D341Med (cell line): Measurements from ENCODE around the gene ITPRIP.
A peak's percentile ranks its signal among the peaks of the same experiment; 100 is the strongest.

ENCODE experiments used
- DNase-seq: peaks from one replicate; pipeline ENCODE4 v3.0.0; 2012; ENCODE audit warnings: low spot score

ITPRIP gene

DNA sequence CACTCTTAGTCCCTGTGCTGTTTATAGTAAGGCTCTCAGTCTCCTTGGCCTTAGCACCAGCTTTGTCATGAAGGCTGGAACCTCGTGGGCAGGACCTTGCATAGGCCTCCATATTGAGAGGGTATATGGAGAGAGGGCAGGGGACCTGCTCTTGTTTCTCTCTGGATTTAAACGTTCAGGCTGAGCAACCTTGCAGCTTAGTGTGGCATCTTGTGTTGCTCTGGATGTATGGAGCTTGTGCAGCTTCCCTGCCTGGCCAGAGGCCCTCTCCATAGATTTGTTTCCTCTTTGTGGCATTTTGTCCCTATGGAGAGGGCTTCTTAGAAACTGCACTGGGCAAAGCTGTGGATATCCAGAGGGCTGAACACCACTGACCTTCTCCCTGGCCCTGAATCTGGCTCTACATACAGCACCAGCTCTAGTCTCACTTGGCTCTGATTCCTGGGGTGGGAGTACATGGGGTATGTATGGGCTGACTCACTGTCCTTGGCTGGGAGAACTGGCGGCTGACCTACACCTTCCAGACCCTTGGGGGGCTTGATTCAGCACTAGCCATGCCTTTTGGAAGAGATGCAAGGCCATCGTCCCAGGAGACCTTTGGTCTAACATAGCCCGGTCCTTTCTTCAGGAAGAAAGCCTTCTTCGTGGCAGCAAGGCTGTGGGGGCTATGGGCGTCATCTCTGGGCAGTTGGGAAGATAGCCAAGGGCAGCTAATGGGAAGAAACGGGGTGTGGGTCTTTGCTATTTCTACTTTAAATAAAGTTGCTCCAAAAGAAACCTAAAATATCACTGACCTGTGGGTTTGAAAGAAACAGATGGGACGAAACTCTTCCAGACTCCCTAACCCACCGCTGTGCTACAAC is 30.5 kb downstream of the ITPRIP start:
- no peak for DNase-seq

DNA sequence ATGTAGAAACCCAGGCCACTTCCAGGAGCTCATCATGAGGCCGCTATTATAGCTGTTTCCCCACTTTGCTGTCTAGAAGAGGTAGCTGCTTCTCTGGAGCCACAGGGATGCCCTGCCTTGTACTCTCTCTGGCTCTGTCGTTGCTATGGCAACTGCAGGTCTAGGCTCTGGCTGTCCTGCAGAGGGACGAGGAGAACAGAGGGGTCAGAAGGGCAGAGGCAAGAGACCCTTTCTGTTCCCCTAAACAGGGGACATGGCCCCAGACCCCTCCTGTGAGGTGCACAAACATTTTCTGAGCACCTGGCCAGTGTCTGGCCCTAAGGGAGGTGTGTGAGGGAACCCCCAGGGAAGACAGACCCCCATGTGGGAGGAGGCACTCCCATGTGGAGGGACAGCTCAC is 31.4 kb downstream of the ITPRIP start:
- no peak for DNase-seq

DNA sequence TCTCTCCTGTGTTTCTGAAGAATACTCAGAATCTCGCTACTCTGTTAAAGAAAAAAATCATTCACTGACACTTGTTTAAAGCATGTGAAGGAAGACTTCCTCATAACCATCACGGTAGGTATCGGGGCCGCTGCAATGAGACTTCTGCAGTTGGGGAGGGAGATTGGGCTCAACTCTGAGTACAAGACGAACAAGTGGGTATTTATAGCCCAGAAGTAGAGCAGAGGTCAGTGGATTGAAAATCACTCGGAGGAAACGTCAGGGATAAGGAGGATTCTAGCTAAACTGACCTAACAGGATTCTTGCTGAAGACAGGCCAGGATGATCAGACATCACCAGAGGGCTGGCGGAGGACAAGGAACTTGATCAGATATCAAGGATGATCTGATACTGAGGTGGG is 33.3 kb downstream of the ITPRIP start:
- no peak for DNase-seq

DNA sequence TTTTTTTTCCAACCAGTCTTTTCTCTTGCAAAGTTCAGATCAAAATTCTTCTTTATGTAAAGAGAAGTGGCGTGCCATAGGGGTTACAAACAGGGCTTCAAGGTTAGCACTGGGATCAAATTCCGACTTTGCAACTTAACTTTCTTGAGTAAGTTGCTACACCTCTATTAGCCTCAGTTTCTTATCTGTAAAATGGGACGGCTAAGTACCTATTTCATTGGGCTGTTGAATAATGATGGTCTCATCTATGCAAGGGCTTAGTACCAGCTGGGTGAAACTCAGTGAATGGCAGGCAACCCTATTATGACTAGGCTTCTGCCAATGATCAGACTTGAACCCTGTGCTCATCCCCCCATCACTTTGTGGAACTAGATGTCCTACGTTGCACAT is 33.9 kb downstream of the ITPRIP start:
- no peak for DNase-seq

DNA sequence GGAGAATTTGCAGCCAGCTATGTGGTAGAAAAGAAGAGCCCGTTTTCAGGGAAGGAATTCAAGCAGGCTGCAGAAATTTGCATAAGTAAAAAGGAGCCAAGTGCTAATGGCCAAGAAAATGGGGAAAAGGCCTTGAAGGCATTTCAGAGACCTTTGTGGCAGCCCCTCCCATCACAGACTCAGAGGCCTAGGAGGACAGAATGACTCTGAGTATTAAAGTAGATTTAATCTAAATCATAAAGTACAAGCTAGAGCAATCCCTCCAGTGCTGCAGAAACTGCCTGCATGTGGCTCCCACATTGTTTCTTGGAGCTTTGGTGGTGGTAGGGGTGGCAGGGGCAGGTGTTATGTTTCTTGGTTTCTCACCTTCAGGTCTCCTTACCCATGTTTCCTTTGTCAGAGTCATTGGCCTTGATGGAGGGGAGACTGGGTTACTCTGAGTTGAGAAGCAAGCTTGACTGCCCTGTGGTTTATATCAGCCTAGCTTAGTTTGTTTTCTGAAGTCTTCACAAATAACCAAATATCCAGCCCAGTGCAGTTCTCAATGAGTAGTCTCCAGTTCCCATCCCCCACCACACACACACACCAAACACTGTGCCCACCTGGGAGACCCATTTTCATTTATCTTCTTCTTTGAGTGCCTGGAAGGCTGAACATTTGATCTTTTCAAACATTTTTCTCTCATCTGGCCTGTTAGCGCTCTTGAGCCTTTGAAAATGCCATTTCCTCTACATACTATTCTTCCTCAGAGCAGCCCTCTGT is 34.5 kb downstream of the ITPRIP start:
- DNase-seq, result no peak

DNA sequence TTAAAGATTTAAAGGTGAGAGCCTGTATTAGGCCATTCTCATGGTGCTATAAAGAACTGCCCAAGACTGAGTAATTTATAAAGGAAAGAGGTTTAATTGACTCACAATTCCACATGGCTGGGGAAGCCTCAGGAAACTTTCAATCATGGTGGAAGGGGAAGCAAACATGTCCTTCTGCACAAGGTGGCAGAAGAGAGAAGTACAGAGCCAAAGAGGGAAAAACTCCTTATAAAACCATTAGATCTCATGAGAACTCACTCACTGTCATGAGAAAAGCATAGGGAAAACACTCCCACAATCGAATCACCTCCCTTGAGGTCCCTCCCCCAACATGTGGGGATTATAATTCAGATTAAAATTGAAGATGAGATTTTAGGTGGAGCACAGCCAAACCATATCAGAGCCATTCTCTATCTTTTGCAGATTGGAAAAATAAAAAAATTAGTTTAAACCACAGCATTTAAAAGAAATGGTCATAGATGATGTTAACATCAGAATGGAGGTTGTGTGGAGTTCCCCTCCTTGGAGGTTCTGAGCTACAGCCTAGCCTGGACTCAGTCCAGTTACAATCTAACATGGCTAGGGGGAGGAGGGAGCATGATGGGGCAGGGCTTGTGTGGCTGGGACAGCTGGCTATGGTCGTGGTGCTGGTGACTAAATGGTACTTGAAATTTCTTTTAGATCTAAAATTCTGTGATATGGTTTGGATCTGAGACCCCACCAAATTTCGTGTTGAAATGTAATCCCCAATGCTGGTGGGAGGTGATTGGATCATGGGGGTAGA is 36.2 kb downstream of the ITPRIP start:
- DNase-seq, result no peak

DNA sequence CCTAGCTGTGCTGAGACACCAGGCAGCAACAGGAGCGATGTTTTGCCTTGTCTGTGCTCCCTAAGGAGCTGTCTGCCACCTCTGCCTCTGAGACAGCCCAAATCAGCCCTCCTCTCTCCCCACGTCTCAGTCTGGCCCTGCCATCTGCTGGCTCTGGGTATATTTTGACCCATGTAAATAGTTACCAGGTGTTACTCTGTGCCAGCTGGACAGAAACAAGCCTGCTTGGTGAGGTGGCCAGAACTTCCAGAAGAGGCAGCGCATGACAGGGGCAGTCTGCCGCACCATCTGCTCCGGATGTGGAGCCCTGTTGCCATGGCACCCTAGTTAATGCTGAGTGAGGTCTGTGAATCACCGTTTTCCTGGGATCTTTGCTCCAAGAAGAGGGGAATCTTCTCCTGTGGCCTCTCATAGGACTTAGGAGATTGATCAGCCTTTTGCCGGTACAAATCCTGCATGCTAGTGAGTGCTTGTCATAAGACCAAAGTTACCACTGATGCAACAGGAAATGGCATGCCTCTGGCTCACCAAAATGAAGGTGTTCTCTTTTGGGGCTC is 37.5 kb downstream of the ITPRIP start:
- DNase-seq, result peak; percentile 78

DNA sequence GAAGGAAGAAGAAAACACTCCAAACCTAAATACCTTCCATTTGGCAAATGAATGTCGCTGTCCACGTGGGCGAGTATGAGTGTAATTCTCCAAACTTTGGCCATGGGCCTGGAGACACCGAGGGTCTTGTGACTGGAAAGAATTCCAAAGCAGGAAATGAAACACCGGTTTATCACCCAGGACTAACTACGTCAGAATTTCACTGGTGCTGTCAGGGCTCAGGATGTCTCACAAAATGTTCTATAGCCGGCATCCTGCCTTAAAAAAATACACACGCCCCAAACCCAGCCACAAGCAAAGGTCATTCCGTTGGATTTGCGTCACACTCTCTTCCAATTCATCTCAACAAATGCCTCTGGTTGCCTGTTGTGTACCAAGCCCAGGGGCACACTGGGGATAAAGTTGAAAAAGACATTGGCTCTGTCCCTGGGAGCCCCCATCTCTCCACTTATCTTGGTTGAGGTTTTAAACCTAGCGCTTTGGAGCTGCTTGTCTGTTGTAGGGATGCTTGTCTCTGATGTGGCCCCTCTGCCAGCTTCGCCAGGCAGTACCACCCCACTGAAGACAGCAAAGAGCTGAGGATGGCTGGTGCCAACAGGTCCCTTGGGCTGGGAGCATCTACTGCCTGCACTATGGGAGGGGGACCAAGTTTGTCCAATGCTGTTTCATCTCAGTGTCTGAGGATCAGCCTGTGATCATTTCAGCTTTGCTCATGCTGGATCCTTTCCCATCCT is 38.1 kb downstream of the ITPRIP start:
- DNase-seq, result no peak

DNA sequence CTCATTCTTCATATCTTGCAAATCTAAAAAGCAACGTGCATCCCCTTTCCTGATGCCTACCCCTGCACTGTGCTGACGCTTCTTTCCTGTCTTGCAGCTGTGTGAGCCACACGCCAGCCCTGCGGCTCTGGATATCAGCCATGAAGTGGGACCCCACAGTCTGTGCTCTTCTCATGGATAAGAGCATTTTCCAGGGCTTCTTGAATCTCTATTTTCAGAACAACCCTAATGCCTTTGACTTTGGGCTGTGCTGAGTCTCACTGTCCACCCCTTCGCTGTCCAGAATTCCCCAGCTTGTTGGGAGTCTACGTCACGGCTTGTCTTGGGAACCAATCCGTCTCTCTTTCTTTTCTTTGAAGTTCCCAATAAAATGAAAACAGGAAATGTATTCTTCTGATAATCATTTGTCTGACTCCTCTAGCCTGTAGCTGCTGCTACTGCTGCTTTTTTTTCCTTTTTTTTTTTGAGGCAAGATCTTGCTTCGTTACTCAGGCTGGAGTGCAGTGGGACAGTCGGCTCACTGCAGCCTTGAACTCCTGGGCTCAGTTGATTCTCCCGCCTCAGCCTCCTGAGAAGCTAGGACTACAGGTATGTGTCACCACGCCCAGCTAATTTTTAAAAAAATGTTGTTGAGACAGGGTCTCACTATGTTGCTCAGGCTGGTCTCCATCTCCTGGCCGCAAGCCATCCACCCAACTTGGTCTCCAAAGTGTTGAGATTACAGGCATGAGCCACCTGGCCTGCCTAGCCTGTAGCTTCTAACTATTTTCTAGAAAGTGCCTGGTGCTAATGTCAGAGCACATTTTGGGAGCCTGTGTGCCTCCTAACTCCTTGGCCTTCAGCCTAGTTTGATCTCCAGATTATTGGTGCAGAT is 39.0 kb downstream of the ITPRIP start:
- DNase-seq, result no peak

DNA sequence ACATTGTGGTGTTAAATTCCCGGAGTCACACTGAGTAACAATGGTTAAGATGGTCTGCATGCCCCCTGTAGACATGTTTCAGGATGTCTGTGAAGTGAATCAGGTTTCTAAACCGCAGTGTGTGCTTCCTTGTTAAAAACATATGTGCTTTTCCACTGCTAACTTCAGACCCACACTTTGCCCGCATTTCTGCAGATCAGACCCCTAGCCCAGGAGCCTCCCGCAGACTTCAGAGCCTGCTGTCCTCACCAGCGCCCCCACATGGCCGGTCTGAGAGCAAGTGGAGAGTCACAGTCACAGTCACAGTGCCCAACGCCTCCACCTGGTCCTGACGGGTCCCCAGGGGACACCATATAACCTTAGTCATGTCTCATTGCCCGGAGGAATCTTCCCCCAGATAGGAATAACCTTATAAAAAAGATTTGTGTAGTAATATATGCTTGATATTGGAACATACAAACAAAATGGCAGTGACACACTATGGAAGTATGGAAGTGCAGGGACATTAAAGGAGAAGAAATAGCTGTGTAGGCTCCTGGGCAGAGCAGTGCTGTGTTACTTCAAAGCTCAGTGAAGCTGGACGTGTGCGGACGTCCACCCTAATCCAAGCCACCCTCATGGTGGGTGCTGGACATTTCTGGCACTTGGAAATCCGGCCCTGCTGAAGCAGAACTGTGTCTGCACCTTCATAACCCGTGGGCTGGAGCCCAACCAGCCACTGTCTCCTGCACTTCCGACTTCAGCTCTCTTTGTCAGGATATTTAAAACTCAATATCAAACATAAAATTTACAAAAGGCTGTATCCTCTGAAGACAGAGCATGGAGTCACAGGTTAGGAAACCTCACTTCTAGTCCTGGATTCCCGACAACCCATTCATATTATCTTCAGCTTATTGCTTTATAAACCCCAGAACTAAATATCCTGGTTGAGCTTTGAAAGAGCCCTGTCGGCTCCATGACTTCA is 40.3 kb downstream of the ITPRIP start:
- no peak for DNase-seq

DNA sequence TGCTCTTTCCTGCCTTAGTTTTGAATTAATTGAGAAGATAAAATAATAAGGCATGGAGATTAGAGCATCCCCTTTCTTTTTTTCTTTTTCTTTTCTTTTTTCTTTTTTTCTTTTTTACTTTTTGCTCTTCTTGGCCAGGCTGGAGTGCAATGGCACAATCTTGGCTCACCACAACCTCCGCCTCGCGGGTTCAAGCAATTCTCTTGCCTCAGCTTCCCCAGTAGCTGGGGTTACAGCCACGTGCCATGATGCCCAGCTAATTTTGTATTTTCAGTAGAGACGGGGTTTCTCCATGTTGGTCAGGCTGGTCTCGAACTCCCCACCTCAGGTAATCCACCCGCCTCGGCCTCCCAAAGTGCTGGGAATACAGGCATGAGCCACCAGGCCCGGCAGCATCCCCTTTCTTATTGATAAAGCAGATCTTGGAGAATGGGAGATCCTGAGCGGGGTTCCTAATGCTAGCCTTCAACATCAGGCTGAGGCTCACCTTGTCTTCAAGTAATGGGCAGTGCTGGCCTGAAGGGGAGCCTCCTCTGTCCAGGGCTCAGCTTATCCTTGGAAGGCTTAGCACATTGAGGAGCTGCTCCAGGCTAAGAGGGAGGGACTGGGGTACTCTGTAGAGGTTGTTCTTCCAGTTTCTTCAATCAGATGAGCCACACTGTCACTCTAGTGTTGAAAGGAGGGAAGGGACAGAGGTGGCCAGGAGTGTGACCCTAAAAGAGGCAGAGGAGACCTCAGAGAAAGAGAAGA is 41.4 kb downstream of the ITPRIP start:
- no peak for DNase-seq

DNA sequence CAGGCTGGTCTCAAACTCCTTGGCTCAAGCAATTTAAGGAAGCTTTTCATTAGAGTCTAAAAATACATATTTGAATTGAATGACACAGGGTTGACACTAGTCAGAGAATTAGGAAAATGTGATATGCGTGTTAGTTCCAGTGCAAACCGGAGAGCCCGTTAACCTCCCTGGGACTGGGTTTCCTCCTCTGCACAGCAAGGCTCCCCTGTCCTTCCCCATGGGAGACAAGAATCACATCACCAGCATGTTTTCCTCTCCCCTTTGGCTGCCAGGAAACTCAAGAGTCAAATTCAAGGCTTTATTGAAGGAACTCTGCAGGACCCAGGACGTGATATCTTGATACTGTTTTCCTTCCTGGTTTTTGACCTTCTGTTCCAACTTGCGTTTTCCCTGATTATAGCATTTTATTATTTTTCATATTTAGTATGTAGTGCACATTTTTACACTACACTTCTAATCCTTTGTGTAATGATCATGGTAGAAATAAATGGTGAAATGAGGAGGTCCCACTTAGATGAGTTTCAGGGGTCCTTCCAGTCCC is 44.4 kb downstream of the ITPRIP start:
- DNase-seq, result no peak

DNA sequence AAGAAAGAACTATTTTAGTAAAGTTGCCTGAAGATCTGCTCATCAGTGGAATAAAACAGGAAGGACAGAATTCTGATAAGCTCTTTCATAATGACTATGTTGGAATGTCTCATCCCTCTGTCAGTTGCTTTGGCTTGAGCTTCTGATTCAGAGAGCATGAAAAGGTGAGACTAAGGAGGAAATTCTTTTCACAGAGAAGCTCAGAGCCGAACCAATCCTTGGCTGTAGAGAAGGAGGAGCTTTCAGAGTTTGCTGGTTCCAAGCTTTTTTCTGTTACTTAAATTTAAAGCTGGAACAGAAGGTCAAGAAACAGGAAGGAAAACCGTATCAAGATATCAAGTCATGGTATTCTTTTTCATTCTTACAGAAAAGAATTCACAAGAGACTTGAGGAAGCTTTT is 45.3 kb downstream of the ITPRIP start:
- no peak for DNase-seq

DNA sequence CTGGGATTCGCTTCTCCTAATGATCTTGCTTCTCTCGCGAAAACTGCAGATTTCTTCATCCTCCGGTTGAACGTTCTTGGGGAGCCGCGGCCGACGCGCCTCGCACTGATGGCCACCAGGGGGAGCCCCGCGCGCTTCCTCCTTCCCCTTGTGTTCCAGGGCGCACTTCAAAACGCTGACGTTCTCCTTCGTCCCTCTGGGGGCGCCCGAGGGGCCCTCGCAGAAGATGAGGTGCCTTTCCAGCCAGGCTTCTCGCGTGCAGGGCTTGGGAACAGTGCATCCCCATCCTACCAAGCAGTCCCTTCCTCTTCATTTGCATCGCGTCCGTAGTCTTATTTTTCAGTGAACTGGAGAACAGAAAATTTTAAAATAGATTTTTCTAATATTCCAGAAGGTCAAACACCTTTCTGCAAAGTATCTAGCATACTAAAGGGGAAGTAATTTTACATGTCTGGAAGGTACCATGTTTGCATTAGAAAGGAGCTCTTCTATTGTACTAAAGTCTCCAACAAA is 46.8 kb downstream of the ITPRIP start:
- peak; percentile 88 for DNase-seq

DNA sequence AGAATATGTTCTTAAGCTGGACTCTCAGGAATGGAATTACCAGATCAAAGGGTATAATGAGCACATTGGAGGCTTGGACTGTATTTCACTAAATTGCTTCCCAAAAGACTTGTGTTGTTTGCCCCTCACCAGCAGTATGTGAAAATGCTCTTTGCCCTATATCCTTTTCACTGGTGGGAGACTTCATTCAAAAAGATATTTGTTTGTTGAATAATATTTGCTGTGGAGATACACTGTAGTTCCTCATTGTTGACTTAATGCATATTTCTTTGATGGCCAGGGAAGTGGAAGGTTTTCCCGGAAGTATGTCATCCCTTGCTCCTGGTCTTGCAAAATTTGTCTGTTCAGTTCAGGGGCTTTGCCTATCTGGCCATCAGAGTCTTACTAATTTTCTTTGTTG is 49.9 kb downstream of the ITPRIP start:
- DNase-seq, result no peak

DNA sequence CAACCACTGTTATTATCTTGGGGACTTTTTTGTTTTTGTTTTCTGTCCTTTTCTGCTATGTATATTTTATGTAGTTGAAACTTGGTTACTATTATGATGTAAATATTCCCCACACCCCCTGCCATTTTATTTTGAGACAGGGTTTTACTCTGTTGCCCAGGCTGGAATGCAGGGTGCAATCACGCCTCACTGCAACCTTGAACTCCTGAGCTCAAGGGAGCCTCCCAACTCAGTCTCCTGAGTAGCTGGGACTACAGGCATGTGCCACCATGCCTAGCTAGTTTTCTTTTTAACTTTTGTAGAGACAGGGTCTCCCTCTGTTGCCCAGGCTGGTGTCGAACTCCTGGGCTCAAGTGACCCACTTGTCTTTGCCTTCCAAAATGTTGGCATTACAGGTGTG is 51.3 kb downstream of the ITPRIP start:
- no peak for DNase-seq

DNA sequence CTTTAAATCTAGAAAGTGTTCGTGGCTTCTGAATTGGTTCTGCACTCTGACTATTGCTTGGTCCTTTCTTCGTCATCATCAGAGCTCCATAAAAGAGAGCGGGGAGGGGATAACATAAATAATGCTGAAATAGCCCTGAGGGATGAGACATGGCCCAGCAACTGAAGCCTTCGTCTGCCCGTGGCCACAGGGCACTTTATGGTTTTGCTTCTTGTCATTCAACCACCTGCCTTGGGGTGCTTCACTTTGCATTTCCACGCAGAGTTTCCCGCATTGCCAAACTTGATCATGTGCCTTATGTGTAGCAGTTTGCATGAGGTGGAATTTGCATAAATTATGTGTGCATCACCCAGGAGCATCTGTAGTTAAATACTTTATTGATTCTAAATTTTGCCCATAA is 53.4 kb downstream of the ITPRIP start:
- DNase-seq, result no peak

DNA sequence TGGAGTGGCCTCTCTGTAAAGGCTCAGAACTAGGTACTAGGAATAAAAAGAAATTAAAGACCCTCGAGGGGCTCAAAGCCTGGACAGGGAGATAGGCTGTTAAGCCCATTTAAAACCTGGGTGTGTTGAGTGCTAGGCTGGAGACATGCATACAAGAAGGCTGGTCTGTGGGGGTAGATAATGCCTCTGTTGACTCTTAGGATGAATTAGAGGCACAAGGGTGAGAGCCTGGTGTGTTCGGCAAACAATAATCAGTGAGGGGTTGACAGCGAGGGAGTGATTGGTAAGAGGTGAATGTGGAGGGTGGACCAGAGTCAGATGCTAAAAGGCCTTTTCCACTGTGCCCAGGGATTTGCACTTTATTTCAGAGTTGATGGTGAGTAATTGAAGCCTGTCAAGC is 56.6 kb downstream of the ITPRIP start:
- no peak for DNase-seq
